SK-N-SH (cell line): ENCODE results near the gene GSTO1. TPM values are rescaled to one million over a fixed set of nuclear protein-coding genes. Genes with fewer than 3 reads are reported as not detected.

Experiments used
- CTCF ChIA-PET: fragments of 300-600, 350-600 bp; formaldehyde crosslinking; extraction: SDS; loops from one replicate; lab custom pipeline; 2021; lab: Yijun Ruan, JAX
- POLR2A ChIA-PET: fragments of 350-600 bp; sonication (Branson Sonifier 250); formaldehyde crosslinking; extraction: SDS; loops from one replicate; lab custom pipeline; 2020; ENCODE audit warnings: antibody characterized with exemption, inconsistent platforms; lab: Yijun Ruan, JAX
- DNase-seq: peaks from one replicate; pipeline ENCODE4 v3.0.0; 2012
- H2AFZ ChIP-seq: fragments of 200-600 bp; sonication (generic); 2 replicates; pipeline ENCODE4 v1.8.1; 2016; ENCODE audit warnings: antibody characterized with exemption, mild to moderate bottlenecking, low read depth
- H3F3A ChIP-seq: fragments of 200-600 bp; sonication (generic); replicated peaks from 2 replicates; pipeline ENCODE3; 2016; ENCODE audit warnings: antibody characterized with exemption, mild to moderate bottlenecking; ENCODE audit not compliant: insufficient read depth
- H3K27ac ChIP-seq, 2 experiments: fragments of 200-500 bp in 1 of 2; fragments of 200-600 bp in 1 of 2; sonication (Bioruptor generic) in 1 of 2; sonication (generic), shearing (Covaris generic) in 1 of 2; 2 replicates each; pipeline versions ENCODE4 v1.5.1 to v1.6.1; 2014 to 2016; ENCODE audit warnings: low read depth in 2 of 2, inconsistent platforms in 1 of 2, low read length in 1 of 2, mild to moderate bottlenecking in 1 of 2, mixed read lengths in 1 of 2
- H3K27me3 ChIP-seq: fragments of 200-600 bp; sonication (generic), shearing (Covaris generic); 2 replicates; pipeline ENCODE4 v1.6.1; 2016; ENCODE audit warnings: mixed run types; ENCODE audit not compliant: insufficient read depth
- H3K36me3 ChIP-seq, 2 experiments: fragments of 200-500 bp in 1 of 2; fragments of 200-600 bp in 1 of 2; sonication (Bioruptor generic) in 1 of 2; sonication (generic) in 1 of 2; replicated peaks in 1 of 2; 2 replicates each; pipeline versions ENCODE3 to v1.5.1; 2014 to 2016; ENCODE audit warnings: low read length in 1 of 2, mild to moderate bottlenecking in 1 of 2; ENCODE audit not compliant: insufficient read depth in 2 of 2, control insufficient read depth in 1 of 2
- H3K4me1 ChIP-seq, 2 experiments: fragments of 200-500 bp in 1 of 2; fragments of 200-600 bp in 1 of 2; sonication (Bioruptor generic) in 1 of 2; sonication (generic), shearing (Covaris generic) in 1 of 2; 2 replicates each; pipeline versions ENCODE4 v1.5.1 to v1.6.1; 2014 to 2016; ENCODE audit warnings: low read depth in 1 of 2, low read length in 1 of 2, mixed run types in 1 of 2; ENCODE audit not compliant: insufficient read depth in 2 of 2, control insufficient read depth in 1 of 2
- H3K4me2 ChIP-seq: fragments of 200-600 bp; sonication (generic), shearing (Covaris generic); 2 replicates; pipeline ENCODE4 v1.6.1; 2017; ENCODE audit warnings: mixed run types
- H3K4me3 ChIP-seq, 2 experiments: fragments of 200-500 bp in 1 of 2; fragments of 200-600 bp in 1 of 2; sonication (Bioruptor generic) in 1 of 2; sonication (generic), shearing (Covaris generic) in 1 of 2; 2 replicates each; pipeline versions ENCODE4 v1.5.1 to v1.8.1; 2014 to 2016; ENCODE audit warnings: low read depth in 2 of 2, inconsistent platforms in 1 of 2, low read length in 1 of 2, mild to moderate bottlenecking in 1 of 2, mixed read lengths in 1 of 2, moderate library complexity in 1 of 2
- H3K79me2 ChIP-seq: fragments of 200-600 bp; sonication (generic); 2 replicates; pipeline ENCODE4 v1.8.1; 2017; ENCODE audit warnings: mild to moderate bottlenecking; ENCODE audit not compliant: insufficient read depth
- H3K9ac ChIP-seq: fragments of 200-600 bp; sonication (generic); 2 replicates; pipeline ENCODE4 v1.6.1; 2017; ENCODE audit warnings: mixed run types
- H3K9me2 ChIP-seq: fragments of 200-600 bp; sonication (generic); 2 replicates; pipeline ENCODE4 v1.6.1; 2017; ENCODE audit warnings: mixed run types
- H3K9me3 ChIP-seq: fragments of 200-600 bp; sonication (generic); 2 replicates; pipeline ENCODE4 v1.6.1; 2017; ENCODE audit warnings: mixed run types, mild to moderate bottlenecking, moderate library complexity
- H4K20me1 ChIP-seq: fragments of 200-600 bp; sonication (generic); 2 replicates; pipeline ENCODE4 v1.6.1; 2017; ENCODE audit warnings: mild to moderate bottlenecking, mixed run types; ENCODE audit not compliant: insufficient read depth
- CHD2 ChIP-seq: fragments of 150-350 bp; IDR thresholded peaks from 2 replicates; pipeline ENCODE4 v1.6.1; 2018; ENCODE audit warnings: low read length; ENCODE audit not compliant: partially characterized antibody
- EP300 ChIP-seq, 2 experiments: IDR thresholded peaks; 2 replicates each; pipeline versions ENCODE4 v1.4.0 to v1.6.1; 2012; ENCODE audit warnings: borderline replicate concordance in 1 of 2, low read depth in 1 of 2, low read length in 1 of 2
- EZH2phosphoT487 ChIP-seq: fragments of 200-600 bp; sonication (generic); IDR thresholded peaks from 2 replicates; pipeline ENCODE4 v1.6.1; 2017; ENCODE audit warnings: low read depth, mixed run types, mild to moderate bottlenecking, antibody characterized with exemption, moderate library complexity, borderline replicate concordance
- FOXM1 ChIP-seq: IDR thresholded peaks from 2 replicates; pipeline ENCODE4 v1.4.0; 2012; ENCODE audit warnings: low read depth, mild to moderate bottlenecking
- GABPA ChIP-seq: IDR thresholded peaks from 2 replicates; pipeline ENCODE4 v1.4.0; 2012; ENCODE audit warnings: low read depth, mild to moderate bottlenecking
- GATA2 ChIP-seq: sonication (generic); formaldehyde crosslinking; IDR thresholded peaks from 2 replicates; pipeline ENCODE4 v1.5.0; 2020; ENCODE audit warnings: mild to moderate bottlenecking, missing genetic modification reagents
- JUND ChIP-seq: IDR thresholded peaks from 2 replicates; pipeline ENCODE4 v1.4.0; 2012
- MEF2A ChIP-seq: IDR thresholded peaks from 2 replicates; pipeline ENCODE4 v1.4.0; 2012; ENCODE audit warnings: low read depth, borderline replicate concordance
- NRF1 ChIP-seq: IDR thresholded peaks from 2 replicates; pipeline ENCODE4 v1.6.1; 2012; ENCODE audit warnings: low read depth, mild to moderate bottlenecking, low read length
- POLR2AphosphoS5 ChIP-seq: IDR thresholded peaks from 2 replicates; pipeline ENCODE4 v1.6.1; 2012; ENCODE audit warnings: low read depth, low read length
- RCOR1 ChIP-seq: fragments of 150-350 bp; IDR thresholded peaks from 2 replicates; pipeline ENCODE4 v1.6.1; 2017; ENCODE audit warnings: antibody characterized with exemption, low read length
- RFX5 ChIP-seq: IDR thresholded peaks from 2 replicates; pipeline ENCODE4 v1.6.1; 2012; ENCODE audit warnings: mild to moderate bottlenecking, improper control_type of control experiment, low read length
- RXRA ChIP-seq: IDR thresholded peaks from 2 replicates; pipeline ENCODE4 v1.4.0; 2012; ENCODE audit warnings: low read depth, mild to moderate bottlenecking, borderline replicate concordance
- TAF1 ChIP-seq: IDR thresholded peaks from 2 replicates; pipeline ENCODE4 v1.6.1; 2012; ENCODE audit warnings: low read depth, mild to moderate bottlenecking, low read length, moderate library complexity, borderline replicate concordance
- TCF12 ChIP-seq: IDR thresholded peaks from 2 replicates; pipeline ENCODE4 v1.4.0; 2012
- YY1 ChIP-seq: IDR thresholded peaks from 2 replicates; pipeline ENCODE4 v1.4.0; 2012; ENCODE audit warnings: low read depth, mild to moderate bottlenecking
- WGBS: methylation state at CpG from one replicate; pipeline ENCODE4 v1.1.6; 2017; ENCODE audit warnings: low lambda C conversion rate; 5-methylcytosine and 5-hydroxymethylcytosine counted together
- polyA plus RNA-seq, 3 experiments: library from polyadenylated mRNA; depleted of rRNA; stranded (reverse); fragments of >200 nt; gene quantifications; 2 replicates each; pipeline ENCODE4 v1.2.3, GENCODE V29; 2012
- TF ChIP-seq, protein P1 (sequence below): IDR thresholded peaks from 2 replicates; pipeline ENCODE4 v1.4.0; 2012; ENCODE audit warnings: low read depth, borderline replicate concordance
- TF ChIP-seq, protein P2 (sequence below): IDR thresholded peaks from 2 replicates; pipeline ENCODE4 v1.4.0; 2012; ENCODE audit warnings: low read depth
- TF ChIP-seq, protein P3 (sequence below): fragments of 200-600 bp; sonication (generic); IDR thresholded peaks from 2 replicates; pipeline ENCODE4 v1.6.1; 2017; ENCODE audit warnings: antibody characterized with exemption, mild to moderate bottlenecking, moderate library complexity
- TF ChIP-seq, protein P4 (sequence below): IDR thresholded peaks from 2 replicates; pipeline ENCODE4; 2012
- TF ChIP-seq, protein P5 (sequence below): IDR thresholded peaks from 2 replicates; pipeline ENCODE4 v1.4.0; 2012; ENCODE audit warnings: low read depth, borderline replicate concordance

The GSTO1 gene
- polyA plus RNA-seq, 1 of the 3 experiments (the other 2 are of a cell fraction) = 126 TPM

DNA sequence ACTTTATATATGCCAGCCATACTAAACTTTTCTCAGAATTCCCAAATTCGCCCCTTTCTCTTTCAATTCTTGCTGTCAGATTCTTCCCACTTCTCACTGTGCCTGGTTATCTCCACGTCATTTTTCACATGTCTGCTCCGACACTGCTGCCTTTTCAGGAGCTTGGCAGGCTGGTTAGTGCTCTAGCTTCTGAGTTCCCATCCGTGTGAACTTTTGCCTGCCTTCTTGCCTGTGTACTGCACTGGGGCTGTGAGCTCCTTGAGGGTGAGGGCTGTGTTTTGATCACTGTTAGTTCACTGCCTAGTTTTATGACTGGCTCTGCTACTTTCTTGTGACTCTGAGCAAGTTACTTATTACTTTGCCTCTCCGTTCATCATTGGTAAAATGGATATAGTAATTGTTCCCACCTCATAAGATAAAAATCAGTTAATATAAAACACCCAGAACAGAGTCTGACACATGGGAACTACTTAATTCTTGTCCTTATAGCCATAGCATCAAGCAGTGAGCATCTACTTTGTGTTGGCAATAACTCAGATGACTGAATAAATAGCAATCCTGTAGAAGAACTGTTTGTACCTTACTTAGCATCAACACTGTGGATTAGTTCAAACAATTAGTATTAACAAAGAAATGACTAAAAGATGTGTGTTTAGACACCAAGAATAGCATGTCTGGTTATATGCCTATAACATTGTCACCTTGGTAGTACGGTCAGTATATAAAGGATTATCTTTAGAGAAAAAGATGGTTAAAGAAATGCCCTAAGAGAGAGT, 5.5 kb downstream of the GSTO1 start:
- Histone ChIP-seq H3K27me3 (no peaks in the 10 kb centered on the region), H3K9ac (peak overlapping the region; percentile 7; the same call in 1 of the 2 replicates), H3K4me1 (peaks cover 11 to 35% of the 10 kb centered on the region in 2 experiments), H4K20me1 (peaks cover 17% of the 10 kb centered on the region), H3K9me3 (no peaks in the 10 kb centered on the region), H3K4me3 (peak overlapping the region in 1 of 2 experiments; percentile 19; a peak in 1 of 4 replicates), H3K4me2 (peak overlapping the region; percentile 53), H3K27ac (peak overlapping the region; percentile 73 to 93), H3K36me3 (peaks cover 73 to 78% of the 10 kb centered on the region in 2 experiments), H2AFZ (no peak overlapping the region), H3K9me2 (no peaks in the 10 kb centered on the region), H3K79me2 (peaks cover 88% of the 10 kb centered on the region), H3F3A (peaks cover 57% of the 10 kb centered on the region)
- ChIA-PET POLR2A (no interaction called here), CTCF (interaction anchor here (1.1 to 3.2 kb wide), 6 partner anchors 14 to 372 kb away, joined by 3 to 13 read pairs (median 4); no protein-coding TSS in a partner anchor)
- no peak for DNase-seq
- WGBS = 50% methylated on average over 6 of the region's 6 CpGs
- TF ChIP-seq FOXM1 (no peak), POLR2AphosphoS5 (no peak), YY1 (no peak), GATA2 (CRISPR knock-in tag) (no peak), CHD2 (no peak), EZH2phosphoT487 (no peak), GABPA (no peak), RCOR1 (no peak), RXRA (no peak)
- TF ChIP-seq, protein P1, sequence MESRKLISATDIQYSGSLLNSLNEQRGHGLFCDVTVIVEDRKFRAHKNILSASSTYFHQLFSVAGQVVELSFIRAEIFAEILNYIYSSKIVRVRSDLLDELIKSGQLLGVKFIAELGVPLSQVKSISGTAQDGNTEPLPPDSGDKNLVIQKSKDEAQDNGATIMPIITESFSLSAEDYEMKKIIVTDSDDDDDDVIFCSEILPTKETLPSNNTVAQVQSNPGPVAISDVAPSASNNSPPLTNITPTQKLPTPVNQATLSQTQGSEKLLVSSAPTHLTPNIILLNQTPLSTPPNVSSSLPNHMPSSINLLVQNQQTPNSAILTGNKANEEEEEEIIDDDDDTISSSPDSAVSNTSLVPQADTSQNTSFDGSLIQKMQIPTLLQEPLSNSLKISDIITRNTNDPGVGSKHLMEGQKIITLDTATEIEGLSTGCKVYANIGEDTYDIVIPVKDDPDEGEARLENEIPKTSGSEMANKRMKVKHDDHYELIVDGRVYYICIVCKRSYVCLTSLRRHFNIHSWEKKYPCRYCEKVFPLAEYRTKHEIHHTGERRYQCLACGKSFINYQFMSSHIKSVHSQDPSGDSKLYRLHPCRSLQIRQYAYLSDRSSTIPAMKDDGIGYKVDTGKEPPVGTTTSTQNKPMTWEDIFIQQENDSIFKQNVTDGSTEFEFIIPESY = no peak

DNA sequence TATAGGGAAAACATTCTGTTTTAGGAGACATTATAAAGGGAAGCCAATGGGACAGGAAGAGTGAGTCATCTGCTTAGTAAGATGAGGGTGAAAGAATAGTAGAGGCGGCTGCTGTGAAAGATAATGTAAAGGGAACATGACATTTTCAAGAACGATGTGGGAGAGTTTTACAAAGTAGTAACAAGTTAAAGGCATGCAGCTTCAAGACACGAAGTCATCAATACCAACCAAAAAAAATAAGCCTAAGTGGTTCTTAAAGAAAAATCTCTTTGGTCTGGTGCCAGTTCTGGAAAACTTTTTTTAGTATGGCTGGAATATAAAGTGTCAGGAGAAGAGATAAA, 6.1 kb downstream of the GSTO1 start:
- CTCF ChIA-PET = interaction anchor here (2.4 kb wide), 1 partner anchor 31 kb away, joined by 8 read pairs; no protein-coding TSS in a partner anchor
- Histone ChIP-seq H4K20me1 (peaks cover 22% of the 10 kb centered on the region), H3K9me2 (no peaks in the 10 kb centered on the region), H3K9me3 (no peaks in the 10 kb centered on the region), H3K27me3 (no peaks in the 10 kb centered on the region), H3K4me2 (peak overlapping the region; percentile 53), H3F3A (peaks cover 51% of the 10 kb centered on the region), H2AFZ (no peak overlapping the region), H3K9ac (peak overlapping the region; percentile 7; the same call in 1 of the 2 replicates), H3K27ac (peak overlapping the region; percentile 73 to 93), H3K36me3 (peaks cover 78 to 84% of the 10 kb centered on the region in 2 experiments), H3K79me2 (peaks cover 88% of the 10 kb centered on the region), H3K4me3 (peak overlapping the region in 1 of 2 experiments; percentile 3; a peak in 1 of 4 replicates), H3K4me1 (peaks cover 11 to 35% of the 10 kb centered on the region in 2 experiments)
- POLR2A ChIA-PET = no interaction called here
- WGBS = 11% methylated on average over 3 of the region's 3 CpGs
- no peak for DNase-seq
- TF ChIP-seq, protein P2, sequence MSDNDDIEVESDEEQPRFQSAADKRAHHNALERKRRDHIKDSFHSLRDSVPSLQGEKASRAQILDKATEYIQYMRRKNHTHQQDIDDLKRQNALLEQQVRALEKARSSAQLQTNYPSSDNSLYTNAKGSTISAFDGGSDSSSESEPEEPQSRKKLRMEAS = peak; percentile 89
- TF ChIP-seq, protein P3, sequence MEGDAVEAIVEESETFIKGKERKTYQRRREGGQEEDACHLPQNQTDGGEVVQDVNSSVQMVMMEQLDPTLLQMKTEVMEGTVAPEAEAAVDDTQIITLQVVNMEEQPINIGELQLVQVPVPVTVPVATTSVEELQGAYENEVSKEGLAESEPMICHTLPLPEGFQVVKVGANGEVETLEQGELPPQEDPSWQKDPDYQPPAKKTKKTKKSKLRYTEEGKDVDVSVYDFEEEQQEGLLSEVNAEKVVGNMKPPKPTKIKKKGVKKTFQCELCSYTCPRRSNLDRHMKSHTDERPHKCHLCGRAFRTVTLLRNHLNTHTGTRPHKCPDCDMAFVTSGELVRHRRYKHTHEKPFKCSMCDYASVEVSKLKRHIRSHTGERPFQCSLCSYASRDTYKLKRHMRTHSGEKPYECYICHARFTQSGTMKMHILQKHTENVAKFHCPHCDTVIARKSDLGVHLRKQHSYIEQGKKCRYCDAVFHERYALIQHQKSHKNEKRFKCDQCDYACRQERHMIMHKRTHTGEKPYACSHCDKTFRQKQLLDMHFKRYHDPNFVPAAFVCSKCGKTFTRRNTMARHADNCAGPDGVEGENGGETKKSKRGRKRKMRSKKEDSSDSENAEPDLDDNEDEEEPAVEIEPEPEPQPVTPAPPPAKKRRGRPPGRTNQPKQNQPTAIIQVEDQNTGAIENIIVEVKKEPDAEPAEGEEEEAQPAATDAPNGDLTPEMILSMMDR = no peak
- TF ChIP-seq TAF1 (no peak), RCOR1 (no peak), MEF2A (no peak), GATA2 (CRISPR knock-in tag) (no peak), RFX5 (no peak), JUND (peak; percentile 85), EP300 (IDR thresholded peaks at IDR 0.05; ENCODE audit: borderline replicate concordance in 1 of 2, low read depth in 1 of 2, low read length in 1 of 2) (peak; percentile 18 to 53; a peak in 1 of 4 replicates), NRF1 (no peak), YY1 (no peak), TCF12 (peak; percentile 84), POLR2AphosphoS5 (peak; percentile 29; the same call in 1 of the 2 replicates)
- TF ChIP-seq, protein P4, sequence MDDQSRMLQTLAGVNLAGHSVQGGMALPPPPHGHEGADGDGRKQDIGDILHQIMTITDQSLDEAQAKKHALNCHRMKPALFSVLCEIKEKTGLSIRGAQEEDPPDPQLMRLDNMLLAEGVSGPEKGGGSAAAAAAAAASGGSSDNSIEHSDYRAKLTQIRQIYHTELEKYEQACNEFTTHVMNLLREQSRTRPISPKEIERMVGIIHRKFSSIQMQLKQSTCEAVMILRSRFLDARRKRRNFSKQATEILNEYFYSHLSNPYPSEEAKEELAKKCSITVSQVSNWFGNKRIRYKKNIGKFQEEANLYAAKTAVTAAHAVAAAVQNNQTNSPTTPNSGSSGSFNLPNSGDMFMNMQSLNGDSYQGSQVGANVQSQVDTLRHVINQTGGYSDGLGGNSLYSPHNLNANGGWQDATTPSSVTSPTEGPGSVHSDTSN = peak; percentile 76
- TF ChIP-seq, protein P5, sequence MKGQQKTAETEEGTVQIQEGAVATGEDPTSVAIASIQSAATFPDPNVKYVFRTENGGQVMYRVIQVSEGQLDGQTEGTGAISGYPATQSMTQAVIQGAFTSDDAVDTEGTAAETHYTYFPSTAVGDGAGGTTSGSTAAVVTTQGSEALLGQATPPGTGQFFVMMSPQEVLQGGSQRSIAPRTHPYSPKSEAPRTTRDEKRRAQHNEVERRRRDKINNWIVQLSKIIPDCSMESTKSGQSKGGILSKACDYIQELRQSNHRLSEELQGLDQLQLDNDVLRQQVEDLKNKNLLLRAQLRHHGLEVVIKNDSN = no peak
